ENCODE measurements around the gene ZFP64. TPM values are rescaled to one million over a fixed set of nuclear protein-coding genes. Genes with fewer than 3 reads are reported as not detected.
"Not testable (repeated sequence)": the region's sequence is repeated elsewhere in the genome, so short reads cannot be mapped to it uniquely, and the experiment has no call there.

Gene ZFP64
- total RNA-seq, 5 donors from 2014 or later (not counting 1 experiment from before 2014, with no cell fraction given) = 8.1 to 12.1 (median 11.7) TPM

DNA sequence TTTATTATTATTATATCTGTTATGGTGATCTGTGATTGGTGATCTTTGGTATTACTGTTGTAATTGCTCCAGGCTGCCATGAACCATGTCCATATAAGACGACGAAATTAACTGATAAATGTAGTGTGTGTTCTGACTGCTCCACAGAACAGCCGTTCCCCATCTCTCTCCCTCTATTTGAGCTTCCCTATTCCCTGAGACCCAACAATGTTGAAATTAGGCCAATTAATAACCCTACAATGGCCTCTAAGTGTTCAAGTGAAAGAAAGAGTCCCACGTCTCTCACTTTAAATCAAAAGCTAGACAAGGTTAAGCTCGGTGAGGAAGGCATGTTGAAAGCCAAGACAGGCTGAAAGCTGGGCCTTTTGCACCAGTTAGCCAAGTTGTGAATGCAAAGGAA, 51.6 kb downstream of the ZFP64 start:
- ATAC-seq (replicated peaks in 1 of 4) = no peak
- H3K36me3 Mint-ChIP-seq = peaks cover 29% of the 10 kb centered on the region
- Histone ChIP-seq H3K27me3 (replicated peaks in 1 of 2; ENCODE audit: control insufficient read depth in 2 of 2, extremely low read depth in 1 of 2, insufficient read depth in 2 of 2, low read length in 1 of 2) (no peaks in the 10 kb centered on the region), H3K4me3 (ENCODE audit: control insufficient read depth in 1 of 2, extremely low read depth in 1 of 2, low read length in 1 of 2) (no peak overlapping the region), H3K27ac (ENCODE audit: low read length) (no peak overlapping the region), H3K36me3 (ENCODE audit: control insufficient read depth in 2 of 2, extremely low read depth in 1 of 2, insufficient read depth in 1 of 2, low read length in 1 of 2) (no peaks in the 10 kb centered on the region), H3K4me1 (ENCODE audit: control insufficient read depth in 1 of 2, extremely low read depth in 1 of 2, insufficient read depth in 2 of 2, low read length in 2 of 2) (no peaks in the 10 kb centered on the region), H3K9me3 (no peaks in the 10 kb centered on the region)
- WGBS (ENCODE audit: insufficient coverage) = 86% methylated on average over 1 of the region's 5 CpGs
- H3K4me1 Mint-ChIP-seq = peaks cover 0 to 5% (median 3%) of the 10 kb centered on the region in 3 donors
- no peaks in the 10 kb centered on the region for H3K27me3 Mint-ChIP-seq
- ChIA-PET POLR2A (no interaction called here), CTCF (no interaction called here)
- H3K27ac Mint-ChIP-seq = no peak overlapping the region
- no peak overlapping the region for H3K4me3 Mint-ChIP-seq
- no peaks in the 10 kb centered on the region for H3K9me3 Mint-ChIP-seq
- no peak for DNase-seq

DNA sequence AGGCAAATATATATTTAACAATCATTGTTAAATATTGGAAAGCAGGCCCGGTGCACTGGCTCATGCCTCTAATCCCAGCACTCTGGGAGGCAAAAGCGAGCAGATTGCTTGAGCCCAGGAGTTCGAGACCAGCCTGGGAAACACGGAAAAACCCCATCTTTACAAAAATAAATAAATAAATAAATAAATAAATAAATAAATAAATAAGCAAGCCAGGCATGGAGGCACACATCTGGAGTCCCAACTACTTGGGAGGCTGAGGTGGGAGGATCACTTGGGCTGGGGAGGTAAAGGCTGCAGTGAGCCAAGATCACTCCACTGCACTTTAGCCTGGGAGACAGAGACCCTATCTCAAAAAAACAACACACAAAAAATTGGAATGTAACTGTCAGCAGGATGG, 53.7 kb downstream of the ZFP64 start:
- H3K36me3 ChIP-seq (ENCODE audit: control insufficient read depth in 2 of 2, extremely low read depth in 1 of 2, insufficient read depth in 1 of 2, low read length in 1 of 2) = no peaks in the 10 kb centered on the region
- H3K36me3 Mint-ChIP-seq = peaks cover 29% of the 10 kb centered on the region
- no peak for ATAC-seq (replicated peaks in 1 of 4)
- H3K27me3 ChIP-seq (replicated peaks in 1 of 2; ENCODE audit: control insufficient read depth in 2 of 2, extremely low read depth in 1 of 2, insufficient read depth in 2 of 2, low read length in 1 of 2) = no peaks in the 10 kb centered on the region
- no peaks in the 10 kb centered on the region for H3K4me1 Mint-ChIP-seq
- no peak overlapping the region for H3K27ac ChIP-seq (ENCODE audit: low read length)
- no peak overlapping the region for H3K27ac Mint-ChIP-seq
- ChIA-PET POLR2A (no interaction called here), CTCF (no interaction called here)
- no peak for DNase-seq
- no CpG with 5 or more reads among the region's 4 CpGs for WGBS (ENCODE audit: insufficient coverage)
- no peaks in the 10 kb centered on the region for H3K27me3 Mint-ChIP-seq
- H3K9me3 ChIP-seq = no peaks in the 10 kb centered on the region
- H3K9me3 Mint-ChIP-seq = no peaks in the 10 kb centered on the region
- no peaks in the 10 kb centered on the region for H3K4me1 ChIP-seq (ENCODE audit: control insufficient read depth in 1 of 2, extremely low read depth in 1 of 2, insufficient read depth in 2 of 2, low read length in 2 of 2)
- H3K4me3 Mint-ChIP-seq = no peak overlapping the region
- no peak overlapping the region for H3K4me3 ChIP-seq (ENCODE audit: control insufficient read depth in 1 of 2, extremely low read depth in 1 of 2, low read length in 1 of 2)

DNA sequence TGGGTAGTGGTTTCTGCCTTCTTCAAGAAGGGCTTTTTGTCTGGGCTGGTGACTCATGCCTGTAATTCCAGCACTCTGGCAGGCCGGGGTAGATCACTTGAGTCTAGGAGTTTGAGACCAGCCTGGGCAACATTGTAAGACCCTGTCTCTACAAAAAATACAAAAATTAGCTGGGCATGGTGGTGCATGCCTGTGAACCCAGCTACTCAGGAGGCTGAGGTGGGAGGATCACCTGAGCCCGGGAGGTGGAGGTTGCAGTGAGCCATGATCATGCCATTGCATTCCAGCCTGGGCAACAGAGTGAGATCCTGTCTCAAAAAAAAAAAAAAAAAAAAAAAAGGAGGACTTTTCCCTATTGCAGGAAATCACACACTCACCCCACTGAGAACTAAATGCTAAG, 57.9 kb downstream of the ZFP64 start:
- H3K4me1 Mint-ChIP-seq; DNase-seq; H3K9me3 Mint-ChIP-seq; H3K4me3 ChIP-seq (ENCODE audit: control insufficient read depth in 1 of 2, extremely low read depth in 1 of 2, low read length in 1 of 2); CTCF ChIA-PET; H3K27me3 ChIP-seq (replicated peaks in 1 of 2; ENCODE audit: control insufficient read depth in 2 of 2, extremely low read depth in 1 of 2, insufficient read depth in 2 of 2, low read length in 1 of 2); H3K4me1 ChIP-seq (ENCODE audit: control insufficient read depth in 1 of 2, extremely low read depth in 1 of 2, insufficient read depth in 2 of 2, low read length in 2 of 2); H3K4me3 Mint-ChIP-seq; H3K27ac ChIP-seq (ENCODE audit: low read length); H3K36me3 ChIP-seq (ENCODE audit: control insufficient read depth in 2 of 2, extremely low read depth in 1 of 2, insufficient read depth in 1 of 2, low read length in 1 of 2); H3K27me3 Mint-ChIP-seq; ATAC-seq (replicated peaks in 1 of 4); H3K9me3 ChIP-seq; POLR2A ChIA-PET; H3K27ac Mint-ChIP-seq: not testable (repeated sequence)
- H3K36me3 Mint-ChIP-seq = peaks cover 14% of the 10 kb centered on the region
- WGBS (ENCODE audit: insufficient coverage) = 33% methylated on average over 1 of the region's 2 CpGs

DNA sequence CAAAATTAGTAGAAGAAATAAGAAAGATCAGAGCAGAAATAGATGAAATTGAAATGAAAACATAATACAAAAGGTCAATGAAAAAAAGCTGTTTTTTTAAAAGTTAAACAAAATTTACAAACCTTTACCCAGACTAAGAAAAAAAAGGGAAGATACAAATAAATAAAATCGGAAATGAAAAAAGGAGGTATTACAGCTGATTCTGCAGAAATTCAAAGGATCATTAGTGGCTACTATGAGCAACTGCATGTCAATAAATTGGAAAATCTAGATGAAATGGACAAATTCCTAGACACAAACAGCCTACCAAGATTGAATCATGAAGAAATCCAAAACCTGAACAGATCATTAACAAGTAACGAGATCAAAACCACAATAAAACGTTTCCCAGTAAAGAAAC, 59.2 kb downstream of the ZFP64 start:
- CTCF ChIA-PET = no interaction called here
- Histone ChIP-seq H3K4me1 (ENCODE audit: control insufficient read depth in 1 of 2, extremely low read depth in 1 of 2, insufficient read depth in 2 of 2, low read length in 2 of 2) (no peaks in the 10 kb centered on the region), H3K4me3 (ENCODE audit: control insufficient read depth in 1 of 2, extremely low read depth in 1 of 2, low read length in 1 of 2) (no peak overlapping the region), H3K27me3 (replicated peaks in 1 of 2; ENCODE audit: control insufficient read depth in 2 of 2, extremely low read depth in 1 of 2, insufficient read depth in 2 of 2, low read length in 1 of 2) (no peaks in the 10 kb centered on the region), H3K36me3 (ENCODE audit: control insufficient read depth in 2 of 2, extremely low read depth in 1 of 2, insufficient read depth in 1 of 2, low read length in 1 of 2) (no peaks in the 10 kb centered on the region), H3K9me3 (no peaks in the 10 kb centered on the region), H3K27ac (ENCODE audit: low read length) (no peak overlapping the region)
- Mint-ChIP-seq H3K27ac (no peak overlapping the region), H3K4me1 (no peaks in the 10 kb centered on the region), H3K4me3 (no peak overlapping the region), H3K27me3 (no peaks in the 10 kb centered on the region), H3K36me3 (peaks cover 10% of the 10 kb centered on the region), H3K9me3 (no peaks in the 10 kb centered on the region)
- POLR2A ChIA-PET = no interaction called here
- DNase-seq = no peak
- ATAC-seq (replicated peaks in 1 of 4) = no peak
- WGBS (ENCODE audit: insufficient coverage) = 47% methylated on average over 2 of the region's 3 CpGs

DNA sequence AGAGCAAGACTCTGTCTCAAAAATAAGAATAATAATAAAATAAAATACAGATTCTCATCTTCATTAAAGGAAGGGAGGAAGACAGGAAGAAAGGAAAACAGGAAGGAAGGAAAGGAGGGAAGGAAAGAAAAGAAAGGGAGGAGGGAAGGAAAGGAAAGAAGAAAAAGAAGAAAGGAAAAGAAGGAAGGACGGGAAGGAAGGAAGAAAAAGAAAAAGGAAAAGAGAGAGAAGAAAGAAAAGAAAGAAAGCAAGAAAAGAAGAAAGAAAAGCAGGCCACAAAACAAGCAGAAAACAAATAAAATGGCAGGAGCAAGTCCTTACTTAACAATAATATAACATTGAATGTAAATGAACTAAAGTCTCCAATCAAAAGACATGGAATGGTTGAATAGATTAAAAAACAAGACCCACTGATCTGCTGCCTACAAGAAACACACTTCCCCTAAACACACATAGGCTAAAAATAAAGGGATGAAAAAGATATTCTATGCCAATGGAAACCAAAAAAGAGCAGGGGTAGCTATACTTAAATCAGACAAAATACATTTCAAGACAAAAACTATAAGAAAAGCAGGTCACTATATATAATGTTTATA, 60.4 kb downstream of the ZFP64 start:
- no CpG with 5 or more reads among the region's 1 CpG for WGBS (ENCODE audit: insufficient coverage)
- Mint-ChIP-seq H3K9me3 (no peaks in the 10 kb centered on the region), H3K4me3 (no peak overlapping the region), H3K4me1 (no peaks in the 10 kb centered on the region), H3K27me3 (no peaks in the 10 kb centered on the region), H3K36me3 (peaks cover 8% of the 10 kb centered on the region), H3K27ac (no peak overlapping the region)
- Histone ChIP-seq H3K4me1 (ENCODE audit: control insufficient read depth in 1 of 2, extremely low read depth in 1 of 2, insufficient read depth in 2 of 2, low read length in 2 of 2) (no peaks in the 10 kb centered on the region), H3K27me3 (replicated peaks in 1 of 2; ENCODE audit: control insufficient read depth in 2 of 2, extremely low read depth in 1 of 2, insufficient read depth in 2 of 2, low read length in 1 of 2) (no peaks in the 10 kb centered on the region), H3K27ac (ENCODE audit: low read length) (no peak overlapping the region), H3K9me3 (no peaks in the 10 kb centered on the region), H3K4me3 (ENCODE audit: control insufficient read depth in 1 of 2, extremely low read depth in 1 of 2, low read length in 1 of 2) (no peak overlapping the region), H3K36me3 (ENCODE audit: control insufficient read depth in 2 of 2, extremely low read depth in 1 of 2, insufficient read depth in 1 of 2, low read length in 1 of 2) (no peaks in the 10 kb centered on the region)
- DNase-seq = no peak
- no peak for ATAC-seq (replicated peaks in 1 of 4)
- ChIA-PET POLR2A (no interaction called here), CTCF (no interaction called here)

DNA sequence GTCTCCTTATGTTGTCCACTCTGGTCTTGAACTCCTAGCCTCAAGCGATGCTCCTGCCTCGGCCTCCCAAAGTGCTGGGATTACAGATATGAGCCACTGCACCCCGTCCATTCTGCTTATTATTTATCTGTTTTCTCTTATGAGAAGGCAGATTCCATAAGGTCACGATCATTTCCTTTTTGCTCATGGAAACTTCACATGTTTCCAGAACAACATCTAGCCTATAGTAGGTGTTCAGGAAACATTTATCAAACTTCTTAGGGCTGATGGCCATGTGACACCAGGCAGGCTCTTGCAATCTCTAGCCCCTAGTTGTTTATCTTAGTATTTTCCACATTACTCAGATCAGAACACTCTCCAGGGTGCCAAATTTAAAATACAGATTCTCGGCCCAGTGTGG, 61.2 kb downstream of the ZFP64 start:
- no peaks in the 10 kb centered on the region for H3K27me3 Mint-ChIP-seq
- ATAC-seq (replicated peaks in 1 of 4) = no peak
- Histone ChIP-seq H3K4me3 (ENCODE audit: control insufficient read depth in 1 of 2, extremely low read depth in 1 of 2, low read length in 1 of 2) (no peak overlapping the region), H3K36me3 (ENCODE audit: control insufficient read depth in 2 of 2, extremely low read depth in 1 of 2, insufficient read depth in 1 of 2, low read length in 1 of 2) (no peaks in the 10 kb centered on the region), H3K27me3 (replicated peaks in 1 of 2; ENCODE audit: control insufficient read depth in 2 of 2, extremely low read depth in 1 of 2, insufficient read depth in 2 of 2, low read length in 1 of 2) (no peaks in the 10 kb centered on the region), H3K27ac (ENCODE audit: low read length) (no peak overlapping the region), H3K9me3 (no peaks in the 10 kb centered on the region), H3K4me1 (ENCODE audit: control insufficient read depth in 1 of 2, extremely low read depth in 1 of 2, insufficient read depth in 2 of 2, low read length in 2 of 2) (no peaks in the 10 kb centered on the region)
- ChIA-PET POLR2A (no interaction called here), CTCF (no interaction called here)
- no peak for DNase-seq
- H3K9me3 Mint-ChIP-seq = no peaks in the 10 kb centered on the region
- no peak overlapping the region for H3K4me3 Mint-ChIP-seq
- 83% methylated on average over 1 of the region's 5 CpGs for WGBS (ENCODE audit: insufficient coverage)
- no peak overlapping the region for H3K27ac Mint-ChIP-seq
- peaks cover 8% of the 10 kb centered on the region for H3K36me3 Mint-ChIP-seq
- H3K4me1 Mint-ChIP-seq = no peaks in the 10 kb centered on the region

DNA sequence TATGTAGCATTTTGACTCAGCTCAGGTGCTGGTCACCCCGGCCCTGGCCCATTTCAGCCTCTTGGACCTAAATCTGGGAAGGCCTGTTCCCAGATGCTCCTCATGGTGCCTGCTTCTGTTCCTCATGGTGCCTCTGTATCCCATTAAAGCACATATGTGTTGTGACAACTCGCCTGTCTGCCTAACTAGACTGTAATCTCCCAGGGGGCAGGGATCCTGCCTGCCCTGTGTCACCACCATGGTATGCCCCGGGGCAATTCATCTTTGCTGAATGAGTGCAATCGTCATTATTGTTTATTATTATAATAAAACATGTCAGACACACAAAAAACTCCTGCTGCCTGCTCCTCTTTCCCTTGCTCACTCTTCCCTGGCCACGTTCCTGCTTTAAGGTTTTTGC, 62.0 kb downstream of the ZFP64 start:
- H3K4me1 ChIP-seq (ENCODE audit: control insufficient read depth in 1 of 2, extremely low read depth in 1 of 2, insufficient read depth in 2 of 2, low read length in 2 of 2) = no peaks in the 10 kb centered on the region
- Mint-ChIP-seq H3K36me3 (peaks cover 8% of the 10 kb centered on the region), H3K27me3 (no peaks in the 10 kb centered on the region), H3K4me1 (no peaks in the 10 kb centered on the region), H3K27ac (no peak overlapping the region), H3K9me3 (no peaks in the 10 kb centered on the region), H3K4me3 (no peak overlapping the region)
- H3K27ac ChIP-seq (ENCODE audit: low read length) = no peak overlapping the region
- no peaks in the 10 kb centered on the region for H3K27me3 ChIP-seq (replicated peaks in 1 of 2; ENCODE audit: control insufficient read depth in 2 of 2, extremely low read depth in 1 of 2, insufficient read depth in 2 of 2, low read length in 1 of 2)
- ChIA-PET CTCF (interaction anchor here in 1 of 2 donors (1.6 kb wide), 1 partner anchor 1418 kb away, joined by 4 read pairs; no protein-coding TSS in a partner anchor), POLR2A (no interaction called here)
- 86% methylated on average over 3 of the region's 5 CpGs for WGBS (ENCODE audit: insufficient coverage)
- DNase-seq (no peak), ATAC-seq (replicated peaks in 1 of 4) (no peak)
- no peaks in the 10 kb centered on the region for H3K36me3 ChIP-seq (ENCODE audit: control insufficient read depth in 2 of 2, extremely low read depth in 1 of 2, insufficient read depth in 1 of 2, low read length in 1 of 2)
- H3K4me3 ChIP-seq (ENCODE audit: control insufficient read depth in 1 of 2, extremely low read depth in 1 of 2, low read length in 1 of 2) = no peak overlapping the region
- no peaks in the 10 kb centered on the region for H3K9me3 ChIP-seq

Data from T-cell (primary cell).